ENCODE measurements around the gene LRFN2. TPM values are rescaled to one million over a fixed set of nuclear protein-coding genes. Genes with fewer than 3 reads are reported as not detected.

Gene LRFN2
- total and polyA plus RNA-seq, 2 experiments from 2014 or later: 0.29 to 2.5 TPM

- Mint-ChIP-seq H3K4me3 (no peak overlapping the region), H3K36me3 (ENCODE audit: low read depth) (no peaks in the 10 kb centered on the region), H3K27me3 (ENCODE audit: insufficient read depth, low read depth, poor library complexity) (peaks cover 2% of the 10 kb centered on the region), H3K4me1 (peaks cover 15% of the 10 kb centered on the region), H3K27ac (no peak overlapping the region), H3K9me3 (no peaks in the 10 kb centered on the region)
- DNase-seq (ENCODE audit: low spot score): no peak
- no peak overlapping the region for H2AFZ ChIP-seq
- H4K20me1 ChIP-seq (replicated peaks; ENCODE audit: insufficient read depth): no peaks in the 10 kb centered on the region
- H3K4me1 ChIP-seq (ENCODE audit: insufficient read depth): peaks cover 12% of the 10 kb centered on the region
- no peaks in the 10 kb centered on the region for H3F3A ChIP-seq (replicated peaks; ENCODE audit: low read depth)
- no peak overlapping the region for H3K27ac ChIP-seq (ENCODE audit: low read depth)
- H3K79me2 ChIP-seq (replicated peaks; ENCODE audit: insufficient read depth): no peaks in the 10 kb centered on the region
- peaks cover 25% of the 10 kb centered on the region for H3K9me2 ChIP-seq (ENCODE audit: insufficient read depth)
- no peaks in the 10 kb centered on the region for H3K27me3 ChIP-seq (ENCODE audit: insufficient read depth)
- H3K4me3 ChIP-seq: no peak overlapping the region
- no peak for TF ChIP-seq CREB1 (CRISPR knock-in tag; IDR thresholded peaks at IDR 0.05; ENCODE audit: low read depth)
- no peak for TF ChIP-seq ZNF331 (CRISPR knock-in tag; IDR thresholded peaks at IDR 0.05; ENCODE audit: low read depth)
- no peaks in the 10 kb centered on the region for H3K36me3 ChIP-seq (ENCODE audit: insufficient read depth)
- no peak overlapping the region for H3K4me2 ChIP-seq
- ATAC-seq: no peak
These were observed 161.8 kb downstream of the LRFN2 start for GRCh38 chr6:40425192-40425919.

GRCh38 chr6:40422046-40422445 lies 165.1 kb downstream of the LRFN2 start:
- peaks cover 13% of the 10 kb centered on the region for H3K27me3 Mint-ChIP-seq (ENCODE audit: insufficient read depth, low read depth, poor library complexity)
- Histone ChIP-seq H3K4me3 (no peak overlapping the region), H3K27me3 (ENCODE audit: insufficient read depth) (no peaks in the 10 kb centered on the region), H3F3A (replicated peaks; ENCODE audit: low read depth) (no peaks in the 10 kb centered on the region), H3K9me2 (ENCODE audit: insufficient read depth) (peaks cover 37% of the 10 kb centered on the region), H3K27ac (ENCODE audit: low read depth) (no peak overlapping the region), H3K79me2 (replicated peaks; ENCODE audit: insufficient read depth) (no peaks in the 10 kb centered on the region), H2AFZ (no peak overlapping the region), H4K20me1 (replicated peaks; ENCODE audit: insufficient read depth) (no peaks in the 10 kb centered on the region), H3K4me2 (no peak overlapping the region), H3K4me1 (ENCODE audit: insufficient read depth) (peaks cover 33% of the 10 kb centered on the region), H3K36me3 (ENCODE audit: insufficient read depth) (no peaks in the 10 kb centered on the region)
- H3K36me3 Mint-ChIP-seq (ENCODE audit: low read depth): no peaks in the 10 kb centered on the region
- no peak overlapping the region for H3K27ac Mint-ChIP-seq
- ATAC-seq (no peak), DNase-seq (ENCODE audit: low spot score) (no peak)
- no peaks in the 10 kb centered on the region for H3K9me3 Mint-ChIP-seq
- no peak overlapping the region for H3K4me3 Mint-ChIP-seq
- H3K4me1 Mint-ChIP-seq: peaks cover 42% of the 10 kb centered on the region
- TF ChIP-seq, protein P1, sequence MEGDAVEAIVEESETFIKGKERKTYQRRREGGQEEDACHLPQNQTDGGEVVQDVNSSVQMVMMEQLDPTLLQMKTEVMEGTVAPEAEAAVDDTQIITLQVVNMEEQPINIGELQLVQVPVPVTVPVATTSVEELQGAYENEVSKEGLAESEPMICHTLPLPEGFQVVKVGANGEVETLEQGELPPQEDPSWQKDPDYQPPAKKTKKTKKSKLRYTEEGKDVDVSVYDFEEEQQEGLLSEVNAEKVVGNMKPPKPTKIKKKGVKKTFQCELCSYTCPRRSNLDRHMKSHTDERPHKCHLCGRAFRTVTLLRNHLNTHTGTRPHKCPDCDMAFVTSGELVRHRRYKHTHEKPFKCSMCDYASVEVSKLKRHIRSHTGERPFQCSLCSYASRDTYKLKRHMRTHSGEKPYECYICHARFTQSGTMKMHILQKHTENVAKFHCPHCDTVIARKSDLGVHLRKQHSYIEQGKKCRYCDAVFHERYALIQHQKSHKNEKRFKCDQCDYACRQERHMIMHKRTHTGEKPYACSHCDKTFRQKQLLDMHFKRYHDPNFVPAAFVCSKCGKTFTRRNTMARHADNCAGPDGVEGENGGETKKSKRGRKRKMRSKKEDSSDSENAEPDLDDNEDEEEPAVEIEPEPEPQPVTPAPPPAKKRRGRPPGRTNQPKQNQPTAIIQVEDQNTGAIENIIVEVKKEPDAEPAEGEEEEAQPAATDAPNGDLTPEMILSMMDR (conservative IDR thresholded peaks at IDR 0.05; ENCODE audit: low read depth in 2 of 2): no peak
- no peak for TF ChIP-seq EZH2 (IDR thresholded peaks at IDR 0.05; ENCODE audit: low read depth, unreplicated experiment)
- no peak for TF ChIP-seq POLR2AphosphoS5 (IDR thresholded peaks at IDR 0.05; ENCODE audit: low read depth)
- no peak for TF ChIP-seq ETS1 (IDR thresholded peaks at IDR 0.05)
- TF ChIP-seq, protein P2, sequence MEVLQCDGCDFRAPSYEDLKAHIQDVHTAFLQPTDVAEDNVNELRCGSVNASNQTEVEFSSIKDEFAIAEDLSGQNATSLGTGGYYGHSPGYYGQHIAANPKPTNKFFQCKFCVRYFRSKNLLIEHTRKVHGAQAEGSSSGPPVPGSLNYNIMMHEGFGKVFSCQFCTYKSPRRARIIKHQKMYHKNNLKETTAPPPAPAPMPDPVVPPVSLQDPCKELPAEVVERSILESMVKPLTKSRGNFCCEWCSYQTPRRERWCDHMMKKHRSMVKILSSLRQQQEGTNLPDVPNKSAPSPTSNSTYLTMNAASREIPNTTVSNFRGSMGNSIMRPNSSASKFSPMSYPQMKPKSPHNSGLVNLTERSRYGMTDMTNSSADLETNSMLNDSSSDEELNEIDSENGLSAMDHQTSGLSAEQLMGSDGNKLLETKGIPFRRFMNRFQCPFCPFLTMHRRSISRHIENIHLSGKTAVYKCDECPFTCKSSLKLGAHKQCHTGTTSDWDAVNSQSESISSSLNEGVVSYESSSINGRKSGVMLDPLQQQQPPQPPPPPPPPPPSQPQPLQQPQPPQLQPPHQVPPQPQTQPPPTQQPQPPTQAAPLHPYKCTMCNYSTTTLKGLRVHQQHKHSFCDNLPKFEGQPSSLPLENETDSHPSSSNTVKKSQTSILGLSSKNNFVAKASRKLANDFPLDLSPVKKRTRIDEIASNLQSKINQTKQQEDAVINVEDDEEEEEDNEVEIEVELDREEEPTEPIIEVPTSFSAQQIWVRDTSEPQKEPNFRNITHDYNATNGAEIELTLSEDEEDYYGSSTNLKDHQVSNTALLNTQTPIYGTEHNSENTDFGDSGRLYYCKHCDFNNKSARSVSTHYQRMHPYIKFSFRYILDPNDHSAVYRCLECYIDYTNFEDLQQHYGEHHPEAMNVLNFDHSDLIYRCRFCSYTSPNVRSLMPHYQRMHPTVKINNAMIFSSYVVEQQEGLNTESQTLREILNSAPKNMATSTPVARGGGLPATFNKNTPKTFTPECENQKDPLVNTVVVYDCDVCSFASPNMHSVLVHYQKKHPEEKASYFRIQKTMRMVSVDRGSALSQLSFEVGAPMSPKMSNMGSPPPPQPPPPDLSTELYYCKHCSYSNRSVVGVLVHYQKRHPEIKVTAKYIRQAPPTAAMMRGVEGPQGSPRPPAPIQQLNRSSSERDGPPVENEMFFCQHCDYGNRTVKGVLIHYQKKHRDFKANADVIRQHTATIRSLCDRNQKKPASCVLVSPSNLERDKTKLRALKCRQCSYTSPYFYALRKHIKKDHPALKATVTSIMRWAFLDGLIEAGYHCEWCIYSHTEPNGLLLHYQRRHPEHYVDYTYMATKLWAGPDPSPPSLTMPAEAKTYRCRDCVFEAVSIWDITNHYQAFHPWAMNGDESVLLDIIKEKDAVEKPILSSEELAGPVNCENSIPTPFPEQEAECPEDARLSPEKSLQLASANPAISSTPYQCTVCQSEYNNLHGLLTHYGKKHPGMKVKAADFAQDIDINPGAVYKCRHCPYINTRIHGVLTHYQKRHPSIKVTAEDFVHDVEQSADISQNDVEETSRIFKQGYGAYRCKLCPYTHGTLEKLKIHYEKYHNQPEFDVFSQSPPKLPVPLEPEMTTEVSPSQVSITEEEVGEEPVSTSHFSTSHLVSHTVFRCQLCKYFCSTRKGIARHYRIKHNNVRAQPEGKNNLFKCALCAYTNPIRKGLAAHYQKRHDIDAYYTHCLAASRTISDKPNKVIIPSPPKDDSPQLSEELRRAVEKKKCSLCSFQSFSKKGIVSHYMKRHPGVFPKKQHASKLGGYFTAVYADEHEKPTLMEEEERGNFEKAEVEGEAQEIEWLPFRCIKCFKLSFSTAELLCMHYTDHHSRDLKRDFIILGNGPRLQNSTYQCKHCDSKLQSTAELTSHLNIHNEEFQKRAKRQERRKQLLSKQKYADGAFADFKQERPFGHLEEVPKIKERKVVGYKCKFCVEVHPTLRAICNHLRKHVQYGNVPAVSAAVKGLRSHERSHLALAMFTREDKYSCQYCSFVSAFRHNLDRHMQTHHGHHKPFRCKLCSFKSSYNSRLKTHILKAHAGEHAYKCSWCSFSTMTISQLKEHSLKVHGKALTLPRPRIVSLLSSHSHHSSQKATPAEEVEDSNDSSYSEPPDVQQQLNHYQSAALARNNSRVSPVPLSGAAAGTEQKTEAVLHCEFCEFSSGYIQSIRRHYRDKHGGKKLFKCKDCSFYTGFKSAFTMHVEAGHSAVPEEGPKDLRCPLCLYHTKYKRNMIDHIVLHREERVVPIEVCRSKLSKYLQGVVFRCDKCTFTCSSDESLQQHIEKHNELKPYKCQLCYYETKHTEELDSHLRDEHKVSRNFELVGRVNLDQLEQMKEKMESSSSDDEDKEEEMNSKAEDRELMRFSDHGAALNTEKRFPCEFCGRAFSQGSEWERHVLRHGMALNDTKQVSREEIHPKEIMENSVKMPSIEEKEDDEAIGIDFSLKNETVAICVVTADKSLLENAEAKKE (CRISPR knock-in tag; IDR thresholded peaks at IDR 0.05): no peak
- TF ChIP-seq ZNF331 (CRISPR knock-in tag; IDR thresholded peaks at IDR 0.05; ENCODE audit: low read depth): no peak
- TF ChIP-seq REST (IDR thresholded peaks at IDR 0.05; ENCODE audit: unreplicated experiment): no peak

All from GM23338 (cell line).